Left ventricle myocardium superior (tissue), 1 donor: Measurements from ENCODE around the gene ZNF490. TPM values are rescaled to one million over a fixed set of nuclear protein-coding genes. Genes with fewer than 3 reads are reported as not detected.

Source experiments
- ATAC-seq: fragments of 200-7000 bp; cut with Tn5 transposase; one replicate; pipeline ENCODE4 v1.9.1; 2020; ENCODE audit warnings: mild to moderate bottlenecking, moderate library complexity
- DNase-seq: peaks from one replicate; pipeline ENCODE4 v3.0.0-alpha.2; 2020
- intact Hi-C: fragments of 100-400 bp; cut with micrococcal nuclease; formaldehyde crosslinking; loops from one replicate; pipeline ENCODE4 v1.11.0; 2022
- total RNA-seq: library from RNA; stranded (reverse); fragmentation: NEBNext Ultra II Directional; extraction: Animal tissue kit (Norgen Biotek cat#: 25700); gene quantifications from one replicate; pipeline ENCODE4 v1.2.1, GENCODE V29; 2021
- donor health status: DM: no; HTN: yes; CAD: no; lungs with severe emphysema.

Gene ZNF490
- total RNA-seq, 1 donor from 2014 or later = 5.1 TPM

- peak; percentile 93 for DNase-seq
- intact Hi-C loops = no loop called here
Observed at GRCh38 chr19:12551060-12551832, 59.4 kb downstream of the ZNF490 start, which contains the start of gene ZNF564. Gene ZNF564 (minus strand): TSS chr19:12551482. CDS start chr19:12551332, 150 bp downstream.

GRCh38 chr19:12546903-12547302, 63.7 kb downstream of the ZNF490 start:
- DNase-seq (no peak), ATAC-seq (no peak)
- intact Hi-C loops = no loop called here

More at GRCh38 chr19:12551060-12551832, 59.4 kb downstream of the ZNF490 start, which contains the start of gene ZNF564:
- peak; percentile 97 for ATAC-seq

- DNase-seq = no peak
- ATAC-seq = no peak
- intact Hi-C loops = no loop called here
Observed at GRCh38 chr19:12546068-12546467, 64.5 kb downstream of the ZNF490 start.

DNA sequence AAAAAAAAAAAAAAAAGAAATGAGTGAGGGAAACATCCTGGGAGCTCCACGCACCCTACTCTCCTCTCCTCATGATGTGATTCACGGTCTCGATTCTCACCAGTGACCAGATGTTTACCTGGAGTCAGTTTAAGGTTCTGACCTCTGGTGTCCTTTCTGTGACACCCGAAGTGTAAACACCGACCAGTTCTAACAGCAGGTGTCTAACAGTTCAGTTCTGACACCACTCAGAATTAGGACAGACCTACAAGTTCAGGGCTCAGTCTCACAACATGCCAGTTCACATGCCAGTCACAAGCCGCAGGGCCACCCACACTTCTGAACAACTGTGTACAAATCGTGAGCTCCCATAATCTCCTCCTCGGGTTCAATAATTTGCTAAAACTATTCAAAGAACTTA, 65.3 kb downstream of the ZNF490 start:
- intact Hi-C loops = no loop called here
- ATAC-seq (no peak), DNase-seq (no peak)

- ATAC-seq (peak; percentile 41), DNase-seq (no peak)
- intact Hi-C loops = no loop called here
Observed at GRCh38 chr19:12544401-12544876, 66.2 kb downstream of the ZNF490 start.

DNA sequence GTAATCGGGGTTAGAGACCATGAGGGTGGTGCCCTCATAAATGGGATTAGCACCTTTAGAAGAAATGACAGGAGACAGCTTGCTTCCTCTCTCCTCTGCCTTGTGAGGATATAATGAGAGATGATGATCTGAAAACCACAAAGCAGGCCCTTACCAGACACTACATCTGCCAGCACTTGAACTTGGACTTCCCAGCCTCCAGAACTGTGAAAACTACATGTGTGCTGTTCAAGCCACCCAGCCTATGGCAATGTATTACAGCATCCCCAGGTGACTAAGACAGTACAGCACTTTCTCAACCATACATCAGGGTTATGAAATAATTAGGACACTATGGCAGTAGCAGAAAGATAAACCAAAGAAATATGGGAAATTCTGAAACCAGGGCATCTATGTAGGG, 66.8 kb downstream of the ZNF490 start:
- DNase-seq (no peak), ATAC-seq (peak; percentile 16)
- intact Hi-C loops = no loop called here

Other genes with a start within 250 kb of the ZNF490 start
- gene ZNF442, start 245.1 kb downstream of the ZNF490 start, total RNA-seq = 3.5 TPM
- 2.0 TPM for gene ZNF799, start 209.5 kb downstream of the ZNF490 start, total RNA-seq
- 2.3 TPM for gene ZNF443, start 169.8 kb downstream of the ZNF490 start, total RNA-seq
- 1.6 TPM for gene ZNF709, start 126.0 kb downstream of the ZNF490 start, total RNA-seq
- gene ZNF564, start 59.3 kb downstream of the ZNF490 start, total RNA-seq = 9.6 TPM
- 15.5 TPM for gene ZNF791, start 107 bp upstream of the ZNF490 start, total RNA-seq
- 32.5 TPM for gene MAN2B1, start 55.9 kb upstream of the ZNF490 start, total RNA-seq
- 8.7 TPM for gene WDR83, start 56.0 kb upstream of the ZNF490 start, total RNA-seq
- gene DHPS, start 71.1 kb upstream of the ZNF490 start, total RNA-seq = 60.2 TPM
- not detected for gene GNG14, start 77.2 kb upstream of the ZNF490 start, total RNA-seq
- 1.7 TPM for gene FBXW9, start 85.8 kb upstream of the ZNF490 start, total RNA-seq
- gene TNPO2, start 113.1 kb upstream of the ZNF490 start, total RNA-seq = 36.0 TPM
- 127 TPM for gene TRIR, start 123.9 kb upstream of the ZNF490 start, total RNA-seq
- gene GET3, start 126.7 kb upstream of the ZNF490 start, total RNA-seq = 64.7 TPM
- not detected for gene BEST2, start 141.0 kb upstream of the ZNF490 start, total RNA-seq
- 44.9 TPM for gene HOOK2, start 164.7 kb upstream of the ZNF490 start, total RNA-seq
- gene JUNB, start 180.7 kb upstream of the ZNF490 start, total RNA-seq = 24.2 TPM
- gene PRDX2, start 191.0 kb upstream of the ZNF490 start, total RNA-seq = 750 TPM
- 2.2 TPM for gene THSD8, start 191.3 kb upstream of the ZNF490 start, total RNA-seq
- gene RNASEH2A, start 195.8 kb upstream of the ZNF490 start, total RNA-seq = 4.5 TPM
- gene RTBDN, start 223.8 kb upstream of the ZNF490 start, total RNA-seq = not detected
- gene MAST1, start 227.7 kb upstream of the ZNF490 start, total RNA-seq = 0.12 TPM